GM12878 (cell line): ENCODE measurements around the gene RALGPS2. TPM values are rescaled to one million over a fixed set of nuclear protein-coding genes. Genes with fewer than 3 reads are reported as not detected.

Experiments
- ATAC-seq: fragments of 200-7000 bp; cut with Tn5 transposase; 3 replicates; pipeline ENCODE4 v1.9.1; 2020; ENCODE audit warnings: mild to moderate bottlenecking, moderate library complexity
- BruUV-seq: library from RNA; stranded (reverse); fragments of 400-500 nt; replicated peaks from 2 replicates; lab custom pipeline; 2021; lab: Mats Ljungman, UMichigan
- CTCF ChIA-PET: fragments of 300-600 bp; sonication (Branson Sonifier 250); formaldehyde crosslinking; extraction: SDS; loops from one replicate; lab custom pipeline; 2021; ENCODE audit warnings: inconsistent platforms; lab: Yijun Ruan, JAX
- POLR2A ChIA-PET: fragments of 350-600 bp; formaldehyde crosslinking; extraction: SDS; loops from one replicate; lab custom pipeline; 2021; ENCODE audit warnings: inconsistent platforms; lab: Charles Lee
- RAD21 ChIA-PET: fragments of 300-600 bp; sonication (Branson Sonifier 250); formaldehyde crosslinking; loops from one replicate; lab custom pipeline; 2023; ENCODE audit warnings: antibody characterized with exemption; ENCODE audit not compliant: unreplicated experiment; lab: Charles Lee
- SMC1A ChIA-PET: fragments of 300-600 bp; sonication (Branson Sonifier 250); formaldehyde crosslinking; loops from one replicate; lab custom pipeline; 2023; ENCODE audit not compliant: unreplicated experiment, uncharacterized antibody; lab: Charles Lee
- DNase-seq: peaks from one replicate; pipeline ENCODE4 v3.0.0-alpha.2; 2011; ENCODE audit warnings: low read depth, low spot score
- FAIRE-seq: peaks from 3 replicates; lab custom pipeline; 2011; peaks lifted over from hg19 to GRCh38; lab: Jason Lieb, UNC
- H2AFZ ChIP-seq: 2 replicates; pipeline ENCODE4 v1.6.0; 2011; ENCODE audit warnings: low read depth, low read length, control low read depth; ENCODE audit not compliant: control insufficient read depth
- H3K27ac ChIP-seq: 2 replicates; pipeline ENCODE4 v1.5.1; 2011; ENCODE audit warnings: control low read depth; ENCODE audit not compliant: control insufficient read depth, insufficient read depth
- H3K27me3 ChIP-seq, 2 experiments: replicated peaks in 1 of 2; 2 replicates each; pipeline versions ENCODE4 v1.6.0 to v1.6.1; 2011; ENCODE audit warnings: low read length in 1 of 2; ENCODE audit not compliant: control insufficient read depth in 2 of 2, insufficient read depth in 2 of 2
- H3K36me3 ChIP-seq, 2 experiments: 2 replicates each; pipeline ENCODE4 v1.5.1; 2011; ENCODE audit warnings: low read length in 1 of 2; ENCODE audit not compliant: control insufficient read depth in 2 of 2, insufficient read depth in 2 of 2
- H3K4me1 ChIP-seq: 2 replicates; pipeline ENCODE4 v1.6.1; 2011; ENCODE audit warnings: mild to moderate bottlenecking, low read length, moderate library complexity, mixed read lengths; ENCODE audit not compliant: control insufficient read depth, insufficient read depth
- H3K4me2 ChIP-seq: 2 replicates; pipeline ENCODE4 v1.6.0; 2011; ENCODE audit warnings: control low read depth; ENCODE audit not compliant: control insufficient read depth, insufficient read depth
- H3K4me3 ChIP-seq: fragments of 200-600 bp; sonication (generic); 2 replicates; pipeline ENCODE4 v1.5.1; 2016
- H3K79me2 ChIP-seq: 2 replicates; pipeline ENCODE4 v1.6.0; 2011; ENCODE audit warnings: low read length; ENCODE audit not compliant: control insufficient read depth, insufficient read depth
- H3K9ac ChIP-seq: 2 replicates; pipeline ENCODE4 v1.8.0; 2011; ENCODE audit warnings: low read length, control low read depth, mixed read lengths; ENCODE audit not compliant: control insufficient read depth, insufficient read depth
- H3K9me3 ChIP-seq: replicated peaks from 3 replicates; pipeline ENCODE4 v1.5.1; 2011; ENCODE audit warnings: mild to moderate bottlenecking, low read length; ENCODE audit not compliant: control insufficient read depth, insufficient read depth
- H4K20me1 ChIP-seq: 2 replicates; pipeline ENCODE4 v1.6.0; 2011; ENCODE audit not compliant: control insufficient read depth, insufficient read depth
- ATF3 ChIP-seq: IDR thresholded peaks from 2 replicates; pipeline ENCODE4 v1.6.1; 2011; ENCODE audit warnings: low read depth, mild to moderate bottlenecking, low read length, moderate library complexity, borderline replicate concordance; ENCODE audit errors: extremely low read depth
- BCL11A ChIP-seq: IDR thresholded peaks from 2 replicates; pipeline ENCODE4 v1.6.1; 2011; ENCODE audit warnings: low read depth, low read length
- CBX3 ChIP-seq: fragments of 200-600 bp; sonication (generic); IDR thresholded peaks from 2 replicates; pipeline ENCODE4 v1.6.1; 2016; ENCODE audit warnings: low read depth, borderline replicate concordance
- CHD1 ChIP-seq: IDR thresholded peaks from 2 replicates; pipeline ENCODE4 v1.6.1; 2012; ENCODE audit warnings: low read depth, low read length, improper control_type of control experiment
- CTCF ChIP-seq, 3 experiments: IDR thresholded peaks in 2 of 3; conservative IDR thresholded peaks in 1 of 3; 2 replicates each; pipeline ENCODE4 v1.5.1; 2011; ENCODE audit warnings: low read depth in 3 of 3, low read length in 3 of 3, mild to moderate bottlenecking in 3 of 3, control low read depth in 2 of 3, moderate library complexity in 2 of 3, inconsistent platforms in 1 of 3, mixed read lengths in 1 of 3; ENCODE audit not compliant: control insufficient read depth in 2 of 3, insufficient read depth in 1 of 3; ENCODE audit errors: extremely low read depth in 1 of 3
- HDGF ChIP-seq: fragments of 450-650 bp; IDR thresholded peaks from 2 replicates; pipeline ENCODE4 v1.6.1; 2016; ENCODE audit warnings: antibody characterized with exemption
- RAD21 ChIP-seq: IDR thresholded peaks from 2 replicates; pipeline ENCODE4 v1.6.1; 2011; ENCODE audit warnings: mild to moderate bottlenecking, low read depth, low read length, moderate library complexity; ENCODE audit not compliant: insufficient read depth
- SMC3 ChIP-seq: IDR thresholded peaks from 2 replicates; pipeline ENCODE4 v1.6.1; 2011; ENCODE audit warnings: low read length, improper control_type of control experiment, borderline replicate concordance
- SP1 ChIP-seq: IDR thresholded peaks from one replicate; pipeline ENCODE4 v1.6.1; 2011; ENCODE audit warnings: low read depth, low read length
- ZNF24 ChIP-seq: fragments of 450-650 bp; IDR thresholded peaks from 2 replicates; pipeline ENCODE4 v1.6.1; 2017; ENCODE audit warnings: antibody characterized with exemption, mild to moderate bottlenecking
- WGBS: methylation state at CpG from one replicate; pipeline ENCODE4 v1.1.6; 2016; ENCODE audit warnings: low lambda C conversion rate; ENCODE audit not compliant: insufficient replicate concordance, insufficient coverage; ENCODE audit errors: missing lambda C conversion rate; 5-methylcytosine and 5-hydroxymethylcytosine counted together
- in situ Hi-C: fragments of 300-500 bp; cut with MboI; formaldehyde crosslinking; loops from 9 replicates; pipeline ENCODE4 v1.14.3; 2018; ENCODE audit warnings: mixed read lengths
- intact Hi-C: fragments of 100-400 bp; cut with micrococcal nuclease; formaldehyde crosslinking; loops from one replicate; pipeline ENCODE4 v1.14.2; 2022; ENCODE audit not compliant: unreplicated experiment
- polyA plus RNA-seq, 11 experiments: library from polyadenylated mRNA; depleted of rRNA in 4 of 11; unstranded in 6 of 11; stranded (reverse) in 5 of 11; fragments of >200 nt; fragmentation: Nextera tagmentation in 4 of 11; fragmentation: Illumina TruSeq in 1 of 11; extraction: Ambion mirVana in 4 of 11; extraction: Trizol in 1 of 11; gene quantifications; 1 replicate in 1 of 11; 2 replicates in 10 of 11; pipeline versions ENCODE4 v1.2.1 to v1.2.3, GENCODE V29; 2011 to 2016; ENCODE audit warnings: inconsistent platforms in 2 of 11, missing spikeins in 2 of 11, low read depth in 1 of 11
- total RNA-seq, 4 experiments: library from RNA; depleted of rRNA in 3 of 4; stranded (reverse); fragments of >200 nt in 3 of 4; fragmentation: Illumina TruSeq in 1 of 4; extraction: Trizol in 1 of 4; gene quantifications; 2 replicates each; pipeline versions ENCODE4 v1.2.1 to v1.2.3, GENCODE V29; 2013 to 2021

RALGPS2 gene
- total and polyA plus RNA-seq, 10 of the 15 experiments (the other 5 are each of a cell fraction or from before 2014, with no cell fraction given), result 0.08 to 3.7 (median 0.50) TPM

GRCh38 chr1:178768423-178768822 is 43.4 kb downstream of the RALGPS2 start:
- H3K79me2 ChIP-seq, result no peaks in the 10 kb centered on the region
- H3K9me3 ChIP-seq, result peaks cover 3% of the 10 kb centered on the region; the same call in 2 of the 3 replicates
- H3K36me3 ChIP-seq, result no peaks in the 10 kb centered on the region
- H2AFZ ChIP-seq, result no peak overlapping the region
- ChIA-PET CTCF (interaction anchor here (0.7 to 2.6 kb wide), 17 partner anchors 8 to 440 kb away, joined by 3 to 22 read pairs (median 5); no protein-coding TSS in a partner anchor), SMC1A (interaction anchor here (0.9 to 1.7 kb wide), 6 partner anchors 12 to 235 kb away, joined by 3 to 10 read pairs (median 4); no protein-coding TSS in a partner anchor), POLR2A (no interaction called here), RAD21 (interaction anchor here (1.4 to 1.6 kb wide), 2 partner anchors 15 to 235 kb away, joined by 3 to 13 read pairs; no protein-coding TSS in a partner anchor)
- no peaks in the 10 kb centered on the region for H3K27me3 ChIP-seq
- ATAC-seq (peak; percentile 75), FAIRE-seq (no peak), DNase-seq (no peak)
- no peak overlapping the region for H3K9ac ChIP-seq
- intact Hi-C loops, result loop anchor here (5.0 kb wide), 1 partner anchor 599 kb away; the partner anchor contains the start of gene AXDND1
- H4K20me1 ChIP-seq, result no peaks in the 10 kb centered on the region
- BruUV-seq, result no TSS peak
- H3K4me2 ChIP-seq, result no peak overlapping the region
- no peaks in the 10 kb centered on the region for H3K4me1 ChIP-seq
- H3K4me3 ChIP-seq, result no peak overlapping the region
- in situ Hi-C loops, result loop anchor here (25.0 kb wide), 2 partner anchors 231 to 594 kb away; partner anchors contain the start of gene AXDND1
- TF ChIP-seq BCL11A, result no peak
- TF ChIP-seq HDGF, result no peak
- TF ChIP-seq SMC3, result peak; percentile 65
- peak; percentile 75 to 81 (median 77) for TF ChIP-seq CTCF (IDR thresholded peaks at IDR 0.05 in 2 of 3, conservative IDR thresholded peaks at IDR 0.05 in 1 of 3; ENCODE audit: control insufficient read depth in 2 of 3, extremely low read depth in 1 of 3, insufficient read depth in 1 of 3, low read depth in 3 of 3, low read length in 3 of 3)
- no peak for TF ChIP-seq SP1
- no peak for TF ChIP-seq CBX3
- no peak for TF ChIP-seq CHD1
- TF ChIP-seq RAD21, result peak; percentile 64
- no peak for TF ChIP-seq ZNF24
- TF ChIP-seq ATF3, result no peak
- 0% methylated on average over 4 of the region's 4 CpGs for WGBS
- H3K27ac ChIP-seq, result no peak overlapping the region
